Glomerular endothelial cell (primary cell): Measurements from ENCODE around the gene SLC35G6. TPM values are rescaled to one million over a fixed set of nuclear protein-coding genes. Genes with fewer than 3 reads are reported as not detected.

Experiments
- total RNA-seq: library from RNA; depleted of rRNA; stranded (reverse); fragments of >200 nt; gene quantifications from 2 replicates; pipeline ENCODE4 v1.2.3, GENCODE V29; 2015

The SLC35G6 gene
- total RNA-seq, 1 donor from 2014 or later, result not detected

Other genes with a start within 250 kb of the SLC35G6 start
- 36.9 and 41.6 TPM in 2 replicates for gene DVL2, start 246.9 kb upstream of the SLC35G6 start, total RNA-seq
- gene PHF23, start 242.0 kb upstream of the SLC35G6 start, total RNA-seq, result 42.9 and 53.0 TPM in 2 replicates
- gene GABARAP, start 239.0 kb upstream of the SLC35G6 start, total RNA-seq, result 548 and 565 TPM in 2 replicates
- 55.4 and 73.5 TPM in 2 replicates for gene CTDNEP1, start 229.7 kb upstream of the SLC35G6 start, total RNA-seq
- 27.5 and 27.7 TPM in 2 replicates for gene ELP5, start 229.2 kb upstream of the SLC35G6 start, total RNA-seq
- gene CLDN7, start 219.0 kb upstream of the SLC35G6 start, total RNA-seq, result 1.9 and 2.1 TPM in 2 replicates
- not detected in 2 replicates for gene SLC2A4, start 199.7 kb upstream of the SLC35G6 start, total RNA-seq
- gene YBX2, start 186.8 kb upstream of the SLC35G6 start, total RNA-seq, result not detected in 2 replicates
- 432 and 433 TPM in 2 replicates for gene EIF5A, start 173.8 kb upstream of the SLC35G6 start, total RNA-seq
- gene GPS2, start 166.1 kb upstream of the SLC35G6 start, total RNA-seq, result 48.2 and 64.6 TPM in 2 replicates
- gene NEURL4, start 152.1 kb upstream of the SLC35G6 start, total RNA-seq, result 15.5 and 16.4 TPM in 2 replicates
- gene ACAP1, start 144.9 kb upstream of the SLC35G6 start, total RNA-seq, result 53.1 TPM in 1 of 2 replicates, not detected in the other
- gene KCTD11, start 129.3 kb upstream of the SLC35G6 start, total RNA-seq, result 7.1 and 8.5 TPM in 2 replicates
- not detected in 2 replicates for gene TMEM95, start 126.3 kb upstream of the SLC35G6 start, total RNA-seq
- gene TNK1, start 100.4 kb upstream of the SLC35G6 start, total RNA-seq, result 0.19 and 0.23 TPM in 2 replicates
- 74.1 and 82.8 TPM in 2 replicates for gene PLSCR3, start 86.9 kb upstream of the SLC35G6 start, total RNA-seq
- gene TMEM256, start 77.3 kb upstream of the SLC35G6 start, total RNA-seq, result 56.7 and 73.7 TPM in 2 replicates
- 15.7 and 21.7 TPM in 2 replicates for gene NLGN2, start 73.6 kb upstream of the SLC35G6 start, total RNA-seq
- gene SPEM1, start 61.1 kb upstream of the SLC35G6 start, total RNA-seq, result not detected in 2 replicates
- not detected in 2 replicates for gene SPEM2, start 55.8 kb upstream of the SLC35G6 start, total RNA-seq
- not detected in 2 replicates for gene SPEM3, start 52.6 kb upstream of the SLC35G6 start, total RNA-seq
- gene TMEM102, start 46.0 kb upstream of the SLC35G6 start, total RNA-seq, result 11.6 and 15.4 TPM in 2 replicates
- 0.44 and 0.88 TPM in 2 replicates for gene FGF11, start 41.9 kb upstream of the SLC35G6 start, total RNA-seq
- 5.7 and 9.6 TPM in 2 replicates for gene CHRNB1, start 36.4 kb upstream of the SLC35G6 start, total RNA-seq
- gene ZBTB4, start 1.8 kb upstream of the SLC35G6 start, total RNA-seq, result 41.8 and 43.9 TPM in 2 replicates
- gene POLR2A, start 2.9 kb downstream of the SLC35G6 start, total RNA-seq, result 81.5 and 124 TPM in 2 replicates
- 30.3 and 38.2 TPM in 2 replicates for gene TNFSF12, start 67.6 kb downstream of the SLC35G6 start, total RNA-seq
- 1.5 and 6.7 TPM in 2 replicates for gene TNFSF13, start 77.3 kb downstream of the SLC35G6 start, total RNA-seq
- gene SENP3, start 80.5 kb downstream of the SLC35G6 start, total RNA-seq, result 60.7 and 79.5 TPM in 2 replicates
- 4.1 and 8.8 TPM in 2 replicates for gene CD68, start 98.2 kb downstream of the SLC35G6 start, total RNA-seq
- 117 and 164 TPM in 2 replicates for gene MPDU1, start 102.4 kb downstream of the SLC35G6 start, total RNA-seq
- not detected in 2 replicates for gene SOX15, start 108.6 kb downstream of the SLC35G6 start, total RNA-seq
- 32.4 and 35.4 TPM in 2 replicates for gene FXR2, start 133.5 kb downstream of the SLC35G6 start, total RNA-seq
- gene SAT2, start 146.4 kb downstream of the SLC35G6 start, total RNA-seq, result 42.6 and 47.6 TPM in 2 replicates
- gene SHBG, start 148.7 kb downstream of the SLC35G6 start, total RNA-seq, result 0.58 TPM in 1 of 2 replicates, not detected in the other
- not detected in 2 replicates for gene ATP1B2, start 169.5 kb downstream of the SLC35G6 start, total RNA-seq
- 87.9 and 94.8 TPM in 2 replicates for gene TP53, start 206.0 kb downstream of the SLC35G6 start, total RNA-seq
- gene WRAP53, start 207.0 kb downstream of the SLC35G6 start, total RNA-seq, result 5.5 and 9.3 TPM in 2 replicates
- gene EFNB3, start 223.8 kb downstream of the SLC35G6 start, total RNA-seq, result 0.87 and 2.1 TPM in 2 replicates
- not detected in 2 replicates for gene DNAH2, start 236.3 kb downstream of the SLC35G6 start, total RNA-seq